ENCODE results near the gene LRRC8D. TPM values are rescaled to one million over a fixed set of nuclear protein-coding genes. Genes with fewer than 3 reads are reported as not detected.
A peak's percentile ranks its signal among the peaks of the same experiment; 100 is the strongest.

LRRC8D gene
- total RNA-seq, 4 donors from 2014 or later: 6.9 to 13.2 (median 8.8) TPM

DNA sequence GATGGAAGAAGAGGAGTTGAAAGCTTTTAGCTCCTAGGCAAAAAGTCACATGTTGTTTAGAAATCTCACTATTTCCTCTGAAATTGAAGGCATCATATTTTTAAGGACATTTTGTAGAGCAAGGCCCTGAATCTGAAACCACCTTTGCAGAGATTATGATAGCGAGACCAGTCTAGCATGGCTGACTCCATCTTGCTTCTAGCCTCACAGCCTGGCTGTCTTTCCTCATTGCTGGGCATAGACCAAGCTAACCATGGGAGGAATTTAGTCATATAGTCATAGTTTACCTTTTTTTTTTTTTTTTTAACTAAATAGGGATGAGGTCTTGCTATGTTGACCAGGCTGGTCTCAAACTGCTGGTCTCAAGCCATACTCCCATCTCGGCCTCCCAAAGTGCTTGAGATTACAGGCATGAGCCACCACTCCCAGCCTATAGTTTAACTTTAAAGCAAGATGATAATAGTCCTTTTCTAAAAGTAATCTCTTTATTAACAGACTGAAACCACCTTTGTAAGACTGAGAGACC lies 131.8 kb downstream of the LRRC8D start:
- TF ChIP-seq, protein P1, sequence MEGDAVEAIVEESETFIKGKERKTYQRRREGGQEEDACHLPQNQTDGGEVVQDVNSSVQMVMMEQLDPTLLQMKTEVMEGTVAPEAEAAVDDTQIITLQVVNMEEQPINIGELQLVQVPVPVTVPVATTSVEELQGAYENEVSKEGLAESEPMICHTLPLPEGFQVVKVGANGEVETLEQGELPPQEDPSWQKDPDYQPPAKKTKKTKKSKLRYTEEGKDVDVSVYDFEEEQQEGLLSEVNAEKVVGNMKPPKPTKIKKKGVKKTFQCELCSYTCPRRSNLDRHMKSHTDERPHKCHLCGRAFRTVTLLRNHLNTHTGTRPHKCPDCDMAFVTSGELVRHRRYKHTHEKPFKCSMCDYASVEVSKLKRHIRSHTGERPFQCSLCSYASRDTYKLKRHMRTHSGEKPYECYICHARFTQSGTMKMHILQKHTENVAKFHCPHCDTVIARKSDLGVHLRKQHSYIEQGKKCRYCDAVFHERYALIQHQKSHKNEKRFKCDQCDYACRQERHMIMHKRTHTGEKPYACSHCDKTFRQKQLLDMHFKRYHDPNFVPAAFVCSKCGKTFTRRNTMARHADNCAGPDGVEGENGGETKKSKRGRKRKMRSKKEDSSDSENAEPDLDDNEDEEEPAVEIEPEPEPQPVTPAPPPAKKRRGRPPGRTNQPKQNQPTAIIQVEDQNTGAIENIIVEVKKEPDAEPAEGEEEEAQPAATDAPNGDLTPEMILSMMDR (IDR thresholded peaks at IDR 0.05): no peak
- ATAC-seq (ENCODE audit: low FRiP score) (no peak), DNase-seq (ENCODE audit: low spot score) (no peak)

DNA sequence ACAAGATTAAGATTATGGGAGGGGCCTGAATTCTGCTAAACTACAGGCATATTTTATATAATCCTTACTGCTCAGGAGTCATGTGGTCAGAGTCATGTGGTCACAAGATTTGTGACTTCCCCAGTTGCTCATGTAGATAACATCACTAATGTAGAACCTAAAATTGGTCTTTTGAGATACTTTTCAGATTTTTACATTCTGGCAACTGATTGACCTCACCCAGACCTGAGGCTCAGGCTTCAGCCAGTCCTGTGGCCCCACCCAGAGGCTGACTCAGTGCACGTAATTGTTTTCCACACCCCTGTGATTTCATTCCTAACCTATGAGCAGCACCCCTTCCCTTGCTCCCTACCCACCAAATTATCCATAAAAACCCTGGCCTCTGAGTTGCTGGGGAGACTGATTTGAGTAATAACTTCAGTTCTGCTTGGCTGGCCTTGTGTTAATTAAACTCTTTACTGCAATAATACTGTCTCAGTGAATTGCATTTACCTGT lies 132.3 kb downstream of the LRRC8D start:
- no peak for DNase-seq (ENCODE audit: low spot score)
- peak; percentile 71 for ATAC-seq (ENCODE audit: low FRiP score)
- TF ChIP-seq, protein P1 (IDR thresholded peaks at IDR 0.05): no peak

DNA sequence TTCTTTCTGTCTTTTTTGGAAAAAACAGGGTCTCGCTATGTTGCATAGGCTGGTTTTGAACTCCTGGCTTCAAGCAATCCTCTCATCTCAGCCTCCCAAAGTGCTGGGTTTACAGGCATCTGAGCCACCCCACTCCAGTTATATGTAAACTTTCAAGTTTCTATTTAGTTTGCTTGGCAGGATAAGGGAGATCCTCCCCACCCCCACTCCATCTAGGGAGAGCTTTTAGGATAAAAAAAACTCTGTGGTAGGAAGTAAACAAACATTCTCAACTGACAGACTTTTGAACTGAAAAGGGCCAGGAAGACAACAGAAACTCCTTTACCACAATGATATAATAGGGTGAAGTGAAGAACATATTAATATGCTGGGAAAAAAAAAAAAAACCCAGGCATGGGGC lies 133.1 kb downstream of the LRRC8D start:
- DNase-seq (ENCODE audit: low spot score): no peak
- TF ChIP-seq, protein P1 (IDR thresholded peaks at IDR 0.05): no peak
- ATAC-seq (ENCODE audit: low FRiP score): no peak

DNA sequence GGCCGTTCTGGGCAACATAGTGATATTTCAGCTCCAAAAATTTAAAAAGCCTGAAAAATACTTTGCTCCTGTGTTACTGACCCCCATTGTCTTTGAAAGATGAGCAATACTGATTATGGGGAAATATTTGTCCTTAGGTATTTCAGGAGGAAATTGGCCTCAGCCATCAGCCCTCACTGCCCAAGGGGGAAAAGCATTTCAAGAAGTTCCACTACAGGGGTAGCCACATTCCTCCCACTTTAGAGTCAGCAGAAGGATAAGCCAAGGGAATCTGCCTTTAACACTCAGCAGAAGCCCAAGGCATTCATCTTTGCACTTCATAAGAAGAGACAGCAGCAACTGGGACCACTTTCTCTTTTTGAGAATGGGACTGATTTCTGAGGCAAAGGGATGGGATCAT lies 133.6 kb downstream of the LRRC8D start:
- TF ChIP-seq, protein P1 (IDR thresholded peaks at IDR 0.05): no peak
- ATAC-seq (ENCODE audit: low FRiP score): no peak
- DNase-seq (ENCODE audit: low spot score): no peak

DNA sequence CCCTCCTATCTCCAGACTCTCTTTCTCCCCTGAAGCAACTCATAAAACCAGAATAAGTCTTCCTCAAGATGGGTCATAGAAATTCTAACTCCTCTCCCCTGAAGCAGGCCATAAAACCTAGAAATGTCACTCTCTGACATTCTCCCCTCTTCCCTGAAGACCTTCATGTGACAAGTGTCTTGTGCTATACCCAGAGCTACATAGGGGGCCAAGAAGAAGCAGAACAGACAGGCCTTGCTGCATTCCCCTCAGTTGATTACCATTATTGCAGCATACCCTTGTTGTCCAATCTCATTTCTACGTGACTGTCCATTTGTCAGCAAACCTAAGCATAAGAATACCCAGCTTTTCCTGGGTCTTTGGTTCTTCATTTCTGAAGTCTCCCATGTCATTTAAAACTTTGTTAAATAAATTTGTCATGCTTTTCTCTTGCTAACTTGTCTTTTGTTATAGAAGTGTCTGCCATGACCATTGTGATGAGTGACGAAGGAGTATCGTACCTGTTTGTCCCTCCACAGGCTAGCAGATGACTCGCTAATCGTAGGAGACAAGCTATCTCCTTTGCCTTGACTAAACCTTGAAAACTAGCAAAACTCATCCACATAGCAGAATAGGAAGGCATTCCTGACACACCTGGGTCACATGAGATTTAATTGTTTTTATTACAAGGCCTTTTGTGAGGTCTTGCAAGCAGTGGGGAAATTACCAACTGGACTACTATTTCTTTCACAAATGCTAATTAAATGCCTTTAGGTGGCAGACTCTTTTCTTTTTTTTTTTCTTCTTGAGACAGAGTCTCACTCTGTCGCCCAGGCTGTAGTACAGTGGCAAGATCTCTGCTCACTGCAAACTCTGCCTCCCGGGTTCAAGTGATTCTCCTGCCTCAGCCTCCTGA lies 134.7 kb downstream of the LRRC8D start:
- ATAC-seq (ENCODE audit: low FRiP score) (no peak), DNase-seq (ENCODE audit: low spot score) (no peak)
- TF ChIP-seq, protein P1 (IDR thresholded peaks at IDR 0.05): no peak

DNA sequence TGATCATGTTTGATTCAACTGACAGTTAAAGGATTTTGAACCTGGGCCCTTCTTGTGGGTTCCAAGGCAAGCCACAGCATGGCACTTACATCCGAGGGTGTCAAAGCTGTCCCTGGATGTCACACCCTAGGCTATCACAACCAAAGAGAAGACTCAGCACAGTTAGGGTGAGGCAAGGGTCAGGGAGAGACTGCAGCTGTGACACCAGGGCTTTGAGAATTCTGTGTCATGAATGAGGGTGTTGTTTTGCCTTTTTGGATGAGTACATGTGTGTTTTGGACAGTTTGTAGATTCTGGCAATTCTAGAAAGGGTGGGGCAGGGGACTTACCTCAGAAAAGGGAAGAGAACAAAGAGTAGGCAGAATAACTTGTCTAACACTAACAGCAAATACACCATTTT lies 136.3 kb downstream of the LRRC8D start:
- DNase-seq (ENCODE audit: low spot score): no peak
- no peak for ATAC-seq (ENCODE audit: low FRiP score)
- TF ChIP-seq, protein P1 (IDR thresholded peaks at IDR 0.05): no peak
